H1 (cell line): ENCODE results near the gene KLHDC7A. TPM values are rescaled to one million over a fixed set of nuclear protein-coding genes. Genes with fewer than 3 reads are reported as not detected.

Experiments used
- CTCF ChIA-PET: fragments of 300-600 bp; sonication (Branson Sonifier 250); formaldehyde crosslinking; loops from one replicate; lab custom pipeline; 2021; ENCODE audit not compliant: partially characterized antibody; lab: Charles Lee
- POLR2A ChIA-PET: fragments of 300-600 bp; sonication (Branson Sonifier 250); formaldehyde crosslinking; loops from one replicate; lab custom pipeline; 2021; ENCODE audit warnings: inconsistent platforms; ENCODE audit not compliant: partially characterized antibody; lab: Charles Lee
- DNase-seq, 2 experiments: peaks; one replicate each; pipeline versions ENCODE4 v3.0.0 to v3.0.0-alpha.2; 2010 to 2022; ENCODE audit warnings: low spot score in 2 of 2, low read depth in 1 of 2, mixed read lengths in 1 of 2
- FAIRE-seq: peaks from 2 replicates; lab custom pipeline; 2011; peaks lifted over from hg19 to GRCh38; lab: Jason Lieb, UNC
- H2AFZ ChIP-seq: 2 replicates; pipeline ENCODE4 v1.8.1; 2012; ENCODE audit warnings: low read length, inconsistent platforms
- H2AK5ac ChIP-seq: 2 replicates; pipeline ENCODE4 v1.6.1; 2013; ENCODE audit warnings: low read depth, low read length
- H2BK120ac ChIP-seq: replicated peaks from 2 replicates; pipeline ENCODE3; 2013; ENCODE audit warnings: low read depth, low read length, inconsistent platforms
- H2BK12ac ChIP-seq: 2 replicates; pipeline ENCODE4 v1.6.1; 2013; ENCODE audit warnings: low read depth, low read length
- H2BK15ac ChIP-seq: 2 replicates; pipeline ENCODE4 v1.6.1; 2013; ENCODE audit warnings: low read length
- H2BK20ac ChIP-seq: 2 replicates; pipeline ENCODE4 v1.6.1; 2013; ENCODE audit warnings: low read length
- H2BK5ac ChIP-seq: 2 replicates; pipeline ENCODE4 v1.6.1; 2013; ENCODE audit warnings: low read depth, low read length
- H3K14ac ChIP-seq: 2 replicates; pipeline ENCODE4 v1.6.1; 2013; ENCODE audit warnings: inconsistent platforms; ENCODE audit not compliant: insufficient read length
- H3K18ac ChIP-seq: 2 replicates; pipeline ENCODE4 v1.6.1; 2013; ENCODE audit warnings: low read length; ENCODE audit errors: extremely low read depth
- H3K23ac ChIP-seq: 2 replicates; pipeline ENCODE4 v1.6.1; 2013; ENCODE audit warnings: inconsistent platforms; ENCODE audit not compliant: insufficient read length
- H3K23me2 ChIP-seq: 2 replicates; pipeline ENCODE4 v1.6.1; 2013; ENCODE audit warnings: low read depth, low read length
- H3K27ac ChIP-seq: 2 replicates; pipeline ENCODE4 v1.6.1; 2011; ENCODE audit warnings: low read depth, low read length, inconsistent platforms
- H3K27me3 ChIP-seq, 4 experiments: replicated peaks in 1 of 4; 1 replicate in 1 of 4; 2 replicates in 3 of 4; pipeline versions ENCODE4 v1.6.1 to v1.8.1; 2011 to 2013; ENCODE audit warnings: low read length in 3 of 4, mild to moderate bottlenecking in 3 of 4, inconsistent platforms in 2 of 4, mixed read lengths in 2 of 4, moderate library complexity in 1 of 4; ENCODE audit not compliant: control insufficient read depth in 3 of 4, insufficient read depth in 3 of 4; ENCODE audit errors: extremely low read depth in 1 of 4
- H3K36me3 ChIP-seq, 4 experiments: 2 replicates each; pipeline versions ENCODE4 v1.6.1 to v1.8.1; 2011 to 2013; ENCODE audit warnings: mild to moderate bottlenecking in 4 of 4, low read length in 3 of 4, moderate library complexity in 2 of 4, control low read depth in 1 of 4, inconsistent platforms in 1 of 4; ENCODE audit not compliant: insufficient read depth in 4 of 4, control insufficient read depth in 2 of 4
- H3K4ac ChIP-seq: replicated peaks from 2 replicates; pipeline ENCODE3; 2013; ENCODE audit warnings: low read length, low read depth, mixed read lengths, inconsistent platforms; ENCODE audit not compliant: insufficient read length
- H3K4me1 ChIP-seq, 4 experiments: replicated peaks in 1 of 4; 1 replicate in 1 of 4; 2 replicates in 3 of 4; pipeline versions ENCODE4 v1.6.1 to v1.8.1; 2011 to 2013; ENCODE audit warnings: low read length in 3 of 4, inconsistent platforms in 2 of 4, mixed read lengths in 1 of 4; ENCODE audit not compliant: insufficient read depth in 4 of 4, control insufficient read depth in 3 of 4
- H3K4me2 ChIP-seq, 2 experiments: 2 replicates each; pipeline versions ENCODE4 v1.6.1 to v1.8.1; 2011 to 2013; ENCODE audit warnings: low read depth in 2 of 2, low read length in 2 of 2, control low read depth in 1 of 2, inconsistent platforms in 1 of 2, mild to moderate bottlenecking in 1 of 2; ENCODE audit not compliant: insufficient read depth in 1 of 2
- H3K4me3 ChIP-seq, 4 experiments: fragments of 200-600, 300-600 bp in 1 of 4; sonication (generic), shearing (Covaris generic), sonication (Bioruptor Twin) in 1 of 4; 2 replicates each; pipeline versions ENCODE4 v1.5.1 to v1.8.1; 2011 to 2016; ENCODE audit warnings: low read length in 4 of 4, low read depth in 3 of 4, control low read depth in 2 of 4, inconsistent platforms in 2 of 4, mild to moderate bottlenecking in 2 of 4, mixed read lengths in 1 of 4, moderate library complexity in 1 of 4; ENCODE audit not compliant: insufficient read depth in 2 of 4; ENCODE audit errors: extremely low read depth in 1 of 4
- H3K56ac ChIP-seq: replicated peaks from 2 replicates; pipeline ENCODE3; 2013; ENCODE audit warnings: low read depth, mild to moderate bottlenecking, mixed read lengths, low read length, inconsistent platforms; ENCODE audit not compliant: insufficient read length
- H3K79me1 ChIP-seq: 2 replicates; pipeline ENCODE4 v1.6.1; 2013; ENCODE audit warnings: low read depth, low read length, control low read depth
- H3K79me2 ChIP-seq, 2 experiments: 2 replicates each; pipeline versions ENCODE4 v1.6.1 to v1.8.1; 2012 to 2013; ENCODE audit warnings: low read length in 2 of 2, mild to moderate bottlenecking in 2 of 2, inconsistent platforms in 1 of 2; ENCODE audit not compliant: insufficient read depth in 2 of 2, control insufficient read depth in 1 of 2
- H3K9ac ChIP-seq, 4 experiments: replicated peaks in 1 of 4; 1 replicate in 1 of 4; 2 replicates in 3 of 4; pipeline versions ENCODE4 v1.6.1 to v1.8.1; 2011 to 2013; ENCODE audit warnings: low read depth in 3 of 4, low read length in 3 of 4, control low read depth in 2 of 4, mild to moderate bottlenecking in 2 of 4, moderate library complexity in 2 of 4, inconsistent platforms in 1 of 4; ENCODE audit errors: extremely low read depth in 1 of 4
- H3K9me3 ChIP-seq, 2 experiments: 2 replicates each; pipeline versions ENCODE4 v1.6.1 to v1.8.1; 2012 to 2013; ENCODE audit warnings: mild to moderate bottlenecking in 2 of 2, moderate library complexity in 2 of 2, control low read depth in 1 of 2, inconsistent platforms in 1 of 2, low read depth in 1 of 2, low read length in 1 of 2, mixed read lengths in 1 of 2; ENCODE audit not compliant: insufficient read depth in 2 of 2
- H4K20me1 ChIP-seq, 2 experiments: replicated peaks in 1 of 2; 2 replicates each; pipeline versions ENCODE3 to v1.8.1; 2011 to 2013; ENCODE audit warnings: inconsistent platforms in 2 of 2, low read length in 2 of 2, mild to moderate bottlenecking in 1 of 2; ENCODE audit not compliant: insufficient read depth in 2 of 2, control insufficient read depth in 1 of 2
- H4K5ac ChIP-seq: 2 replicates; pipeline ENCODE4 v1.6.1; 2013; ENCODE audit warnings: low read length, low read depth, mixed read lengths, inconsistent platforms; ENCODE audit not compliant: insufficient read length
- H4K8ac ChIP-seq: 2 replicates; pipeline ENCODE4 v1.8.0; 2013; ENCODE audit warnings: mild to moderate bottlenecking, moderate library complexity, low read length, inconsistent platforms; ENCODE audit not compliant: insufficient read depth; ENCODE audit errors: extremely low read depth
- H4K91ac ChIP-seq: replicated peaks from 2 replicates; pipeline ENCODE3; 2013; ENCODE audit warnings: low read length, mixed read lengths, inconsistent platforms; ENCODE audit not compliant: insufficient read length
- ATF2 ChIP-seq: IDR thresholded peaks from 2 replicates; pipeline ENCODE4 v1.6.1; 2012; ENCODE audit warnings: low read length, inconsistent platforms
- HDAC2 ChIP-seq, 2 experiments: fragments of 300-600 bp in 1 of 2; sonication (generic) in 1 of 2; IDR thresholded peaks; 2 replicates each; pipeline ENCODE4 v1.6.1; 2011 to 2012; ENCODE audit warnings: low read depth in 2 of 2, low read length in 2 of 2, mild to moderate bottlenecking in 2 of 2, moderate library complexity in 2 of 2, borderline replicate concordance in 1 of 2, inconsistent platforms in 1 of 2
- JUND ChIP-seq: IDR thresholded peaks from 2 replicates; pipeline ENCODE4 v1.6.1; 2011; ENCODE audit warnings: mild to moderate bottlenecking, improper control_type of control experiment, low read length
- KDM4A ChIP-seq: IDR thresholded peaks from one replicate; pipeline ENCODE4 v1.7.1; 2012; ENCODE audit warnings: low read depth, mild to moderate bottlenecking, moderate library complexity, low read length, inconsistent platforms; ENCODE audit not compliant: severe bottlenecking
- SIRT6 ChIP-seq: IDR thresholded peaks from one replicate; pipeline ENCODE4 v1.7.1; 2012; ENCODE audit warnings: low read length, inconsistent platforms
- SP1 ChIP-seq: IDR thresholded peaks from 2 replicates; pipeline ENCODE4 v1.6.1; 2011; ENCODE audit warnings: low read depth, low read length
- SRF ChIP-seq: IDR thresholded peaks from 2 replicates; pipeline ENCODE4 v1.6.1; 2011; ENCODE audit warnings: mild to moderate bottlenecking, low read depth, low read length, moderate library complexity
- TAF7 ChIP-seq: optimal IDR thresholded peaks from 2 replicates; pipeline ENCODE3; 2011; ENCODE audit warnings: low read depth, mild to moderate bottlenecking, inconsistent platforms, low read length, moderate library complexity, borderline replicate concordance
- WGBS, 2 experiments: shearing (Covaris generic) in 1 of 2; methylation state at CpG; one replicate each; pipeline versions ENCODE4 v1.1.6 to v1.1.7; 2013 to 2015; ENCODE audit warnings: low lambda C conversion rate in 2 of 2, mixed read lengths in 2 of 2, inconsistent platforms in 1 of 2, low coverage in 1 of 2, missing lambda C conversion rate in 1 of 2; ENCODE audit not compliant: insufficient replicate concordance in 2 of 2, insufficient coverage in 1 of 2, insufficient read length in 1 of 2; ENCODE audit errors: extremely low coverage in 1 of 2, missing lambda C conversion rate in 1 of 2; 5-methylcytosine and 5-hydroxymethylcytosine counted together
- polyA plus RNA-seq, 7 experiments: library from polyadenylated mRNA; depleted of rRNA in 3 of 7; stranded (reverse) in 5 of 7; unstranded in 2 of 7; fragments of >200 nt in 5 of 7; fragments of 200-250 nt in 2 of 7; gene quantifications; 1 replicate in 5 of 7; 2 replicates in 1 of 7; 4 replicates in 1 of 7; pipeline versions ENCODE4 v1.2.1 to v1.2.3, GENCODE V29; 2011 to 2013; ENCODE audit warnings: missing spikeins in 2 of 7, mixed read lengths in 2 of 7
- total RNA-seq: library from RNA; stranded (reverse); fragmentation: NEBNext Ultra II Directional; extraction: Animal tissue kit (Norgen Biotek cat#: 25700); gene quantifications from 2 replicates; pipeline ENCODE4 v1.2.1, GENCODE V29; 2021

The KLHDC7A gene
- total and polyA plus RNA-seq, 2 of the 8 experiments (the other 6 are each of a cell fraction or from before 2014, with no cell fraction given), result 3.9 to 18.9 TPM

GRCh38 chr1:18527514-18527913, 46.8 kb downstream of the KLHDC7A start:
- Histone ChIP-seq H3K79me2 (no peaks in the 10 kb centered on the region), H3K4me1 (no peaks in the 10 kb centered on the region; a peak in 1 of 7 replicates), H2AFZ (no peak overlapping the region), H3K79me1 (no peaks in the 10 kb centered on the region), H3K4me2 (no peak overlapping the region), H2BK12ac (no peak overlapping the region), H3K14ac (no peak overlapping the region), H2BK15ac (no peak overlapping the region), H3K27me3 (peaks cover 0 to 12% (median under 1%) of the 10 kb centered on the region in 4 experiments; a peak in 5 of 7 replicates), H2AK5ac (no peak overlapping the region), H3K56ac (no peak overlapping the region), H2BK120ac (no peak overlapping the region), H4K8ac (no peak overlapping the region), H4K91ac (no peak overlapping the region), H3K9ac (no peak overlapping the region), H3K23ac (no peak overlapping the region), H2BK5ac (no peak overlapping the region), H3K23me2 (no peaks in the 10 kb centered on the region), H2BK20ac (no peak overlapping the region), H3K4ac (no peak overlapping the region), H3K27ac (no peak overlapping the region), H3K36me3 (no peaks in the 10 kb centered on the region), H4K20me1 (no peaks in the 10 kb centered on the region), H4K5ac (no peak overlapping the region), H3K9me3 (no peaks in the 10 kb centered on the region), H3K4me3 (no peak overlapping the region), H3K18ac (no peak overlapping the region)
- CTCF ChIA-PET, result interaction anchor here (1.1 to 50.4 kb wide), 3 partner anchors 38 to 146 kb away, joined by 3 to 984 read pairs (median 4); no protein-coding TSS in a partner anchor
- FAIRE-seq (no peak), DNase-seq (no peak)
- 85% methylated on average over 4 of the region's 4 CpGs; no CpG with 5 or more reads in 1 of the 2 experiments for WGBS, 2 experiments
- POLR2A ChIA-PET, result no interaction called here
- TF ChIP-seq JUND (no peak), SRF (no peak), KDM4A (no peak), TAF7 (no peak), ATF2 (no peak), SIRT6 (no peak), SP1 (no peak), HDAC2 (IDR thresholded peaks at IDR 0.05; ENCODE audit: borderline replicate concordance in 1 of 2, low read depth in 2 of 2, low read length in 2 of 2) (no peak)
